GM18861 (cell line): ENCODE data around the gene AKR1C1.
"Not testable (repeated sequence)": the region's sequence is repeated elsewhere in the genome, so short reads cannot be mapped to it uniquely, and the experiment has no call there.

ENCODE experiments used
- ATAC-seq: cut with Tn5 transposase; IDR thresholded peaks from one replicate; pipeline ENCODE4 v1.9.1; 2021; ENCODE audit not compliant: unreplicated experiment

AKR1C1 gene

GRCh38 chr10:4962876-4963814 is at the start of gene AKR1C1:
TSS of gene AKR1C1 (plus strand) at chr10:4963415. CDS start at chr10:4963445, 30 bp downstream.
- not testable (repeated sequence) for ATAC-seq

DNA sequence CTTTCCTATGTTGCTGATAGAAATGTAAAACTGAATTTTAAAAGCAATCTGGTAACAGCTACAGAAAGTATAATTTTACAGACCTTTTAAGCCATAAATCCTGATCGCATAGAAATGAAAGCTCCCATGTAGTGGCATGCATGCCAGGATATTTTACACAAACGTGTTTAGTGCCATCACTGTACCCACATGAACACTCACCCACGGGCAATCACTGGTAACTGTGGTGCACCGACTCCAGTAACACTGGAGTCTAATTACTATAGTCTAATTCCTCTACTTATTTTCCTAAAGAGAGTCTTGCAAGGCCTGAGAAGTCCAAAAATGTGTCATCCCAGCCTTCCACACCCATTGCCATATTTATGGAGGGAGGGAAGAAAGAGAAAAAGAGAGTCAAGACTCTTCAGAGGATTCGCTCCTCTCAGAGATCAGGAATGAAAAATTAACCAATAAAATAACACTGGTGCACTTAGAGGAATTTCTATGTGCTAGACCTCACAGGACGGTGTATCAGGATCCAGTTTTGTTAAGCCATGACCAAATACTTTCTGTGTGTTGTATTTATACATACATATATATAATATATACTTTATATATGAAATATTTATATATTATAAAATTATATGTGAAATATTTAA is 48.9 kb upstream of the AKR1C1 start:
- no peak for ATAC-seq

GRCh38 chr10:4916086-4916716 is 47.0 kb upstream of the AKR1C1 start:
- no peak for ATAC-seq

GRCh38 chr10:4918236-4918635 is 45.0 kb upstream of the AKR1C1 start:
- ATAC-seq = no peak

DNA sequence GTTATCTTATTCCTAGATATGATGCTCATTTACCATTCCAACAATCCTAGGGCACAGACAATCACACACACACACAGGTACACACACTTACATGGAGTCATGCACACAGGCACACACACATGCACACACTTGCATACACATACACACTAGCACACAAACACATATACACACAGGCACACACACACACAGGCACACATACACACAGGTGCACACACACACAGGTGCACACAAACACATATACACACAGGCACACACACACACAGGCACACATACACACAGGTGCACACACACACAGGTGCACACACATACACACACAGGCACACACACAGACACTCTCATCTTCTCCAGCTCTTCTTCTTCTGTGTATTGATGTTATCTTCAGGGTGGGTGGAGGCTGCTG is 38.7 kb upstream of the AKR1C1 start:
- not testable (repeated sequence) for ATAC-seq

DNA sequence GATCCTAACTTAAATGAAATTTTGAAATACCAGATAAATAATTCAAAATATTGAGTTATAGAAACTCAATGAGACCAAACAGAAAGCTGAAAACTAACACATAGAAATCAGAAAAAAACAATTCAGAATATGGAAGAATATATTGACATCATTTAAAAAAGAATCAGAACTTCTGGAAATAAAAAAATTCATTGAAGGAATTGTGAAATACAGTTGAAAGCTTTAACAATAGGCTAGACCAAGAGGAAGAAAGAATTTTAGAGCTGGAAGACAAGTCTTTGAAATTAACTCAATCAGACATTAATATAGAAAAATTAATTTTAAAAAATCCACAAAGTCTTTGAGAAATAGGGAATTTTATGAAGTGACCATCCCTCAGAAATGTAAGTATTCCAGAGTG is 36.8 kb upstream of the AKR1C1 start:
- no peak for ATAC-seq

DNA sequence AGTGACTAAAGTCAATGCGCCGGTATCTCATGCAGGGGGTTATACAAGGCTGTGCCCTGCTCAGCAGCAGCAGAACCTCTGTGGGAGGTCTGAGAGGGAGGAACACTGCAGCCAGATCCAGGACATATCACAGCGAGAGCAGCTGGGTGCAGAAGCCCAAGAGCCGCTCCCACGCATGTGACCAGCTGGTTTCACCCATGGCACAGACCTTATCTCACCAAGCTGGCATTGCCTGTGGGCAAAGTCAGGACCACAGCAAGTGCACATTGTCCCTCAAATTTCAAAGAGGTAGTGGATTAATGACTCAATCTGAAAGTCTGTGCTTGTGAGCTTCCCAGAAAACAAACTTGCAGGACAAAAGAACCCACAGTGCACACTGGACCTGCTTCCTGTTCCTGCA is 31.6 kb upstream of the AKR1C1 start:
- ATAC-seq = no peak

- ATAC-seq = no peak
These were observed 28.7 kb upstream of the AKR1C1 start for GRCh38 chr10:4934391-4934987.

DNA sequence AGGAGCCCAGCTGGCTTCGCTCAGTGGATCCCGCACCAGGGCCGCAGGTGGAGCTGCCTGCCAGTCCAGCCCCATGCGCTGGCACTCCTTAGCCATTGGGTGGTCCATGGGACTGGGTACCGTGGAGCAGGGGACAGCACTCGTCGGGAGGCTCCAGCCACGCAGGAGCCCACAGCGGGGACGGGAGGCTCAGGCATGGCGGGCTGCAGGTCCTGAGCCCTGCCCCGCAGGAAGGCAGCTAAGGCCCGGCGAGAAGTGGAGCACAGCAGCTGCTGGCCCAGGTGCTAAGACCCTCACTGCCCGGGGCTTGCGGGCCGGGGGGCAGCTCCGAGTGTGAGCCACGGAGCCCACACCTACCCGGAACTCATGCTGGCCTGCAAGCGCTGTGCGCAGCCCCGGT is 25.9 kb upstream of the AKR1C1 start:
- no peak for ATAC-seq

- no peak for ATAC-seq
These were observed 23.8 kb upstream of the AKR1C1 start for GRCh38 chr10:4939224-4940072.

DNA sequence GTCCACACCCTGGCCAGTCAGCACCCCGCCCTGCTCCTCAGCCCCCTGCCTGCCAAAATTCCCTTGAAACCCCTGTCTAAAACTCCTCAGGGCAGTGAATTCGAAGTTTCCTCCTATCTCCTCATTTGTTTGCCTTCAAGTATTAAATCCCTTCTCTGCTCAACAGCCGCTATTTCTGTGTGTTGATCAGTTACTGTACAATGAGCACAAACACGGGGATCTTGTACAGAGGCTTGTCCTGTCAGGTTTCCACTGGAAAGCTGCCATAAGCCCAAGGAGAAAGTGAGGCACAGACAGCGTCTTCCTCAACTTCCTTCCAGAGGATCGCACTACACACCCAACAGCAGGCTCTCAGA is 23.2 kb upstream of the AKR1C1 start:
- ATAC-seq = not testable (repeated sequence)

DNA sequence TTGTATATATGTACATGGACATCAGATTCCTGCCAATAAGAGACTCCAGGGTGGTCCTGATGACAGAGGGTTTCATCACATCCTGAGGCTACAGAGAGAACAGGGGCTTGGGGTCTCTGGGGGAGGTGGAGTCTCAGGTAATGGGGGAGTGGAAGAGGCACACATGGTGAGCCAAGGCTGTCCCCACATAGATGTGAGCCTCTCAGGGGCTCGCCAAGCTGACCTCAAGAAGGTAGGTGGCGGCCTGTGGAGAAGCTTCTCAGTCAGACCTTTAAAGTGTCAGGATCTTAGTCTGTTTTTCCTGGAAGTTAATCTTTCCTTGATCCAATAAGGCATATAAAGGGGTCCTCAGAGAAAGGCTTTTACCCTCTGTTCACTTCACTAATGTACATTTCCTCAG is 22.3 kb upstream of the AKR1C1 start:
- not testable (repeated sequence) for ATAC-seq

GRCh38 chr10:4941540-4942330 is 21.5 kb upstream of the AKR1C1 start:
- ATAC-seq = no peak

- not testable (repeated sequence) for ATAC-seq
These were observed 20.3 kb upstream of the AKR1C1 start for GRCh38 chr10:4942931-4943330.

DNA sequence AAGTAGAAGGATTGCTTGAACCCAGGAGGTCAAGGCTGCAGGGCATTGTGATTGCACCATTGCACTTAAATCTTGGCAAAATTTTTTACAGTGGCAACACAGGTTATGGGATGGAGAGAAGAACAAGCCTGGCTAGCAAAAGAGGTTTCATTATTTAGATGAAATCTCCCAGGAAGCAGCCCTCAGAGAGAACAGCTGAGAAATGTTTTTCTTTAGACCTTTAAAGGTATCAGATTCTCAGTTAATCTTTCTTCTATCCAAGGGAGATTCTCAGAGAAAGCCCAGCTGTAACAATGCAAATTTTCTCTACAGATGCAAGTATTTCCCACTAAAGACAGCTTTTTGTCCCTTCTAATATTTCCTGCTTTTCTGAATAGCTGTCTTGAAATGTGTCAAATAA is 19.8 kb upstream of the AKR1C1 start:
- not testable (repeated sequence) for ATAC-seq

DNA sequence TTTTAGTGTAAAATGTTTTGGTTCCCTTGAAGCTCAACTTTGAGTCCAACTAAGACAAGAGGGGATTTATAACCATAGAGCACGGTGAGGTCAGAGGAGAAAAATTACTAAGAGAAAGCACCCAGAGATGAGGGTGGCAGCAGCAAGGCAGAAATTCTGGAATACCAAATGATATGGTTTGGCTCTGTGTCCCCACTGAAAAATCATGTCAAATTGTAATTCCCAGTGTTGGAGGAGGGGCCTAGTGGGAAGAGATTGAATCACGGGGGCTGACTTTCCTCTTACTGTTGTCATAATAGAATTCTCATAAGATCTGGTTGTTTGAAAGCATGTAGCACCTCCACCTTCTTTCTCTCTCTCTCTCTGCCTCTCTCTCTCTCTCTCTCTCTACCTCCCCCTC is 19.4 kb upstream of the AKR1C1 start:
- no peak for ATAC-seq

DNA sequence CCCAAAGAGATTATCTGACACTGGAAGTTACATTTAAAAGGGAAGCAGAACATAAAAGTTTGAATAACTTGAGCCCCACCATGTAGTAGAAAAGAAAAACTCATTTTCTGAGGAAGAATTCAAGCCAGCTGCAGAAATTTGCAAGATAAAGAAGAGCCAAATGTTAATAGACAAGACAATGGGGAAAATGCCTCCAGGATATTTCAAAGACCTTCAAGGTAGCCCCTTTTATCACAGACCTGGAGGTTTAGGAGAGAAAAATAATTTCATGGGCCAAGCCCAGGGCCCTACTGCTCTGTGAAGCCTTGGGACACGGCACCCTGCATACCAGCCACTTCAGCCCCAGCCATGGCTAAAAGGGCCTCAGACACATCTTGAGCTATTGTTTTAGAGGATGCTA is 18.4 kb upstream of the AKR1C1 start:
- ATAC-seq = no peak

DNA sequence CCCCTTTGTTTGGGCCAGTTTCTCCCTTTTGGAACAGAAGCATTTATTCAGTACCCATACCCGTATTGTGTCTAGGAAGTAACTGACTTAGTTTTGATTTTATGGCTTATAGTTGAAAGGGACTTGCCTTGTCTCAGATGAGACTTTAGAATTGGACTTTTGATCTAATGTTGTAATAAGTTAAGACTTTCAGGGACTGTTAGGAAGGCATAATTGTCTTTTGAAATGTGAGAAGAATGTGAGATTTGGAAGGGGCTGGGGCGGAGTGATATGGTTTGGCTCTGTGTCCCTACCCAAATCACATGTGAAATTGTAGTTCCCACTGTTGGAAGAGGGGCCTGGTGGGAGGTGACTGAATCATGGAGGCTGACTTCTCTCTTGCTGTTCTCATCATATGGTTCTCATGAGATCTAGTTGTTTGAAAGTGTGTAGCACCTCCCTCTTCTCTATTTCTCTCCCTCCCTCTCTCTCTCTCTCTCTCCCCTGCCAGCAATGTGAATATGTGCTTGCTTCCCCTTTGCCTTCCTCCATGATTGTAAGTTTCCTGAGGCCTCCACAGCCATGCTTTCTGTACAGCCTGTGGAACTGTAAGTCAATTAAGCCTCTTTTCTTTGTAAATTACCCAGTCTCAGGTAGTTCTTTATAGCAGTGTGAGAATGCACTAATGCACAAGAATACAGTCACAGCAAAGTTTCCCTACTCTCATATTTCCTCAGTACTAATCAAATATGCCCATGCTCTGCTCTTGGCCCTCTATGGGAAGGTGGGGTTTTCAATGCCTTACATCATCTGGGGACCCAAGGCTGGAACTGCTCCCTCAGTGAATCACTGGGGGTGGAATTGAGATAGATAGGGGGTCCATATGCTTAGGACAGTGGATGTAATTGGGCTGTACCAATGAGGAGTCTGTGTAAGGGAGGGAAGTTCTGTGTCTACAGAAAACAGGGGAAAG is 17.2 kb upstream of the AKR1C1 start:
- no peak for ATAC-seq
